Subcutaneous adipose tissue (tissue), 4 donors: ENCODE data around the gene CBFA2T3. TPM values are rescaled to one million over a fixed set of nuclear protein-coding genes. Genes with fewer than 3 reads are reported as not detected.

ENCODE experiments used
- CTCF ChIP-seq: fragments of 450-650 bp; IDR thresholded peaks from one replicate; pipeline ENCODE4 v1.5.1; 2016; ENCODE audit warnings: low read depth, mild to moderate bottlenecking, control low read depth, antibody characterized with exemption, moderate library complexity
- total RNA-seq, 4 donors: library from RNA; depleted of rRNA; stranded (reverse); fragments of >200 nt; gene quantifications; one replicate each; pipeline ENCODE4 v1.1.0, GENCODE V29; 2016

Gene CBFA2T3
- total RNA-seq, result 1 to 10 TPM in 2 of 4 donors, under 1 TPM in 2; 0.49 to 6.6 (median 1.1) TPM

GRCh38 chr16:88977018-88977811, at the start of gene CBFA2T3:
CBFA2T3 (minus strand) TSS chr16:88977207; CDS start chr16:88976807, 400 bp downstream.
- TF ChIP-seq CTCF, result no peak

GRCh38 chr16:89026121-89026612, 49.2 kb upstream of the CBFA2T3 start:
- TF ChIP-seq CTCF, result no peak

- no peak for TF ChIP-seq CTCF
Observed at GRCh38 chr16:89025636-89026035, 48.6 kb upstream of the CBFA2T3 start.

GRCh38 chr16:89024546-89025060, 47.6 kb upstream of the CBFA2T3 start:
- no peak for TF ChIP-seq CTCF

GRCh38 chr16:89023621-89024511, 46.9 kb upstream of the CBFA2T3 start:
- TF ChIP-seq CTCF, result no peak

GRCh38 chr16:89023151-89023551, 46.1 kb upstream of the CBFA2T3 start:
- TF ChIP-seq CTCF, result no peak
